KG1 (cell line): ENCODE data around the gene CNKSR2.

Experiments
- DNase-seq: peaks from one replicate; lab custom pipeline; 2025; lab: John Stamatoyannopoulos, UW

The CNKSR2 gene

DNA sequence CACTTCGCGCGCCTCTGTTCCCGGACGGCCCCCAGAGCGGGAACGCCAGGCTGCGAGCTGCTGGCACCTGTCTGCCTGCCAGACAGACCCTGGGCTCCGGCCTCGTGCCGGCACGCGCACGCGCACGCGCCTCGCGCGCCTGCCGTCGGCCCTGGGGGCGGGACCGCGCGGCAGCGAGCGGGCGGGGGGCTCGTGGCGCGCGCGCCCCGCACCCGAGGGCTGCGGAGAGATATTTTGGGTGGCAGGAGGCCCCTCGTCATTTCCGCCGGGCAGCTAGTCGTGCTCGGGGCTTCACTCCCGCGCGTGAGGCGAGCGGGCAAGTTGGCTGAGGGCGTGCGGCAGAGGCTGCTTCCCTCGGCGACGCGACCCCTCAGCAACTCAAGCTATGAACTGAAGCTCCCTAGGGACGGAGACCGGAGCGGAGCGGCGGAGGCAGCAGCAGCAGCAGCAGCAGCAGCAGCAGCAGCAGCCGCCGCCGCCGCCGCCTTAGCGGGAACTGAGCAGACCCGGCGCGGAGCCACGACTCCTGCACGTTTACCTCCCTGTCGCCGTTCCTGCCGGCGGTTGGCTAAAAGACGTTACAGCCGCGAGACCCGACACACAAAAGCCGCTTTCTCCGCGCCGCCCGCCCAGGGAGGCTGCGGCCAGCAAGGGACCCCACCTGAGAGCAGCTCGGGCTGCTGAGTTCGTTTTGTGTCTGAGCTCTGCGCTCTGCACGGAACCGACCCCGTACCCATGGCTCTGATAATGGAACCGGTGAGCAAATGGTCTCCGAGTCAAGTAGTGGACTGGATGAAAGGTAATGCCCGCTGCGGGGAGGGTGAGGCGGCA, at the start of gene CNKSR2:
TSS of gene CNKSR2 (plus strand) at position 256 of the 831 bp plus-strand sequence. CDS start at position 736, 480 bp downstream.
- no peak for DNase-seq

DNA sequence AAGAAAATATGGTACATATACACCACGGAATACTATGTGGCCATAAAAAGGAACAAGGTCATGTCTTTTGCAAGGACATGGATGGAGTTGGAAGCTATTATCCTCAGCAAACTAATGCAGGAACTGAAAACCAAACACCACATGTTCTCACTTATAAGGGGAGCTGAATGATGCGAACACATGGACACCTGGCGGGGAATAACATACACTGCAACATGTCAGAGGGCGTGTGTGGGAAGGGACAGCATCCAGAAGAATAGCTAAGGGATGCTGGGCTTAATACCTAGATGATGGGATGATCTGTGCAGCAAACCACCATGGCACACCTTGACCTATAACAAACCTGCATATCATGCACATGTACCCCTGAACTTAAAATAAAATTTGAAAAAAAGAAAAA, 19.5 kb upstream of the CNKSR2 start:
- no peak for DNase-seq

DNA sequence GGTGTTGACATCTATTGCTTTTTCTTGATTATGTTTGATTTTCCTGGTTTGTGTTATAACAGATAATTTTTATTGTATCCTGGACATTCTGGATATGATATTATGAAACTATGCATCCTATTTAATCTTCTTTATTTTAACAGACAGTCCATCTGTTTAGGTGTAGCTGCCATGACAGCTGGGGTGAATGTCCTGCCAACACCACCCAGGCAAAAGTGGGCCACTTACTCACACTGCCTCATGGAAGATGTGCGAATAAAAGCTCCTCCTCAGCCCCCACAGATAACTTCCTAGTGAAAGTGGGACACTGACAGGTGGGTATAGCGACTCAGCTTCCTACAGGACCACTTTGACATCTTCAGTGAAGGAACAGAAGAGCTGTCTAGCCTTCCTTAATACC, 18.4 kb upstream of the CNKSR2 start:
- no peak for DNase-seq

DNA sequence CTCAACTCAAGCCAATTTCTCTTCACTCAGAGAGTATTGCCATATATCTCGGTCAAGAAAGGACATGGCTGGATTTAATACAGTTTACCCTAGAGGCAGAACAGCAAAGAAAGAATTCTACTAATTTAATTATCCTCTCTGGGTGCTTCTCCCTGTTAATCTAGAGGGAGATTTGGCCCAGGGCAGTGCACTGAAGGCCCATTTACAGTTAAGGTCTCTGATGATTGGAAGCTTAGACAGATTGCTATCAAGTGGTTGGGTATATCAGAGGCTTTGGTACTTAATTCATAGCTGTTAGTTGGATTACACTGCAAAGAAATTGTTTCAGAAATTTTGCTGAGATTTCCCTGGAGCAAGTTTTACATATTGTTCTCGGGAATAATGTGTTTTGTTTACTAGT, 4.6 kb upstream of the CNKSR2 start:
- no peak for DNase-seq

DNA sequence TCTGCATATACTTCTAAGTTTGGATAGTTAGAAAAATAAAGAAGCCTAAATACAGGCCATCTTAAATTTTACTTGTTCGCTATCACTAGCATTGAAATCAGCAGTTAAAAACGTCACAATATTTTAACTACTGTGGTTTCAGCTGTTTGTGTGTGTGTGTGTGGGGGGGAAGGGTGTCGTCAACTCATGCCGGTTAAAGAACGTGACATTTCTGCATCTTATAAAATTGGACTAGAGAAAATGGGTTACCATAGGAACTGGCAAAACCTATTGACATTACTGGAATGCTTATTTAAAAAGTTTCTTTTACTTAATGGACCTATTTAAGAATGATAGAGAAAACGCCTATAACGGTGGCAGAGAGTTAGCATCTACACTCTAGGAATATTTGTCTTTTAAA, 1.2 kb upstream of the CNKSR2 start:
- no peak for DNase-seq

DNA sequence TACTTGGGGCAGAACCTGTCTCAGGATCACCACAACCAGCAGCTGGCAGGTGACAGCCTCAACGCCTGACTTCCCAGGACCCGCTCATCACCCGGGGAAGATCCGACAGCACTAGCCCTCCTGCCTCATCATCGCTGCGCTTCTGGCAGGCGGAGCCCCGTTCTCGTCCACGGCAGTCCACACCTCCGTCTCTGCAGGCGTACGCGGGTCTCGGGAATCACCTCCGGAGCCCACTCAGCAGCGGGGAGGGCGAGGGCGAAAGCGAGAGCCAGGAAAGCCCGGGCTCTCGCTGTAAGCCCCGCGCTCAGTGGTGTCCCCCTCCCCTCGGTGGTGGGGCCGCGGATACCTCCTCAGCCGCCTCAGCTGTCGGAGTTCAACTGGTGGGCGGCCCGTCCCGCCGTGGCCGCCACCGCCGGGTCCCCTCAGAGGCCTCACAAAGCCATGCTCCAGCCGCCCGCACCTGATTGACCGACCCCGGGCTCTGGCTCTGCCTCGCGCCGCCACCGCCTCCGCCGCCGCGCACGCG, 518 bp upstream of the CNKSR2 start:
- DNase-seq = no peak

DNA sequence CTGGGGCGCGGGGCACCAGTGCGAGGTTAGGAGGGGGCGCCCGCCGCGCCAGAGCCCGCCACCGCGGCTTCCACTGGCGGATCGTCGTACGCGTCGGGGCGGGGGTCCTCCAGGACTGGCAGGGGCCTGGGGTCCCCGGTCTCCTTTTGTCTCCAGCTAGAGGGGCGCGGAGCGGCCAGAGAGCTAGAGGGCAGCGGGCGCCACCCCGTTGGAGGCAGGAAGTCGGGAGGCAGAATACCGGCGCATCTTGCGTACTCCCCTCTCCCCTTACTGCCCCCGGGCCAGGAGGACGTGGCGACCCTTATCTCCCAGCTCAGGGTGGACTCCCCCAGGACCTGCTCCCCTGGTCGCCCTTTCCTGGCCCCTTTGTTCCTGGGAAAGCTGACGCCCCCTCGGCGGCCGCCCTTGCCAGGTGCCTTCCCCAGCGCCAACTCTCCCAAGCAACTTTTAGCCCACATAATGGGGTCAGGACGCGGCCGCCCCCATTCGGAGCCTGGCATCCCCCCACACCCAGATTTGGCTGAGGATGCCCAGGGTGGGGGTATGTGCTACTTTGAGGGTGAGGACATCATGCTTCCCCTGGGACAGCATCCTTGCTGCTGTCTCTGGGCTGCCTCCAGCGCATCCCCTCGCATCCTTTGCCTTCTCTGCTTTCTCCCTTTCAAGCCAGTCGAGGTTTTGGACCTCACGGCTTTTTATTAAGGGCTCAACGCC, 933 bp downstream of the CNKSR2 start:
- DNase-seq = no peak

DNA sequence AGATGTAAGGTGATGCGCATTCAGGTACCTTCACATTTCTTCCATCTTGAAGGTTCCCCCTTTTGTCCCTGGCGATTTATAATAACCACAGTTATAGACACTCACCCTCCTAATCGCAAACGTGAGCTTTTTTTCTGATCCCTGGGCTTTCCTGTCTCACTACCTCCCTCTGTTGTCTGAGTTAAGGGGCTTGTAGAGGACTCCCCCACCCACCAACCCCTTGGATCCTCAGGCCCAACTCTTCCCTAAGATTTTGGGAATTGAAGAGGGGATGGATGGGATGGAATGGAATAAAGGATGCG, 1.4 kb downstream of the CNKSR2 start:
- no peak for DNase-seq

DNA sequence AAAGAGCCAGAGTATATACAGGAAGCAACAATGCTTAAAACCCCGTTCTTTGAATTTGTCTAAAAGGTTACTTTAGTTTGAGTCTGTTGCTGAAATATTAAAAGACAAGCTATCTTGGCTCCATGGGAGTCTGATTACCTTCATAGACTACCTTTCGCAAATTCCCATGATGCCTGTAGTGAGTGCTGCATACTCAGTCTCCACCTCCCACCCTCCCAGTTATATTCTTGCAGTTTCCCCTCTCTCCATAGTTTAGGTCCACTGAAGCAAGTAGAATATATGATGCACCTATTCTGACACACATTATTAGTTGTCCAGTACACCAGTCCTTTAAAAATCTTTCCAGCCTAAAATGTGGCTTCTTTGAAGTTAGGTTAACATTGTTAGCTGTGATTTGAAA, 2.4 kb downstream of the CNKSR2 start:
- DNase-seq = no peak

DNA sequence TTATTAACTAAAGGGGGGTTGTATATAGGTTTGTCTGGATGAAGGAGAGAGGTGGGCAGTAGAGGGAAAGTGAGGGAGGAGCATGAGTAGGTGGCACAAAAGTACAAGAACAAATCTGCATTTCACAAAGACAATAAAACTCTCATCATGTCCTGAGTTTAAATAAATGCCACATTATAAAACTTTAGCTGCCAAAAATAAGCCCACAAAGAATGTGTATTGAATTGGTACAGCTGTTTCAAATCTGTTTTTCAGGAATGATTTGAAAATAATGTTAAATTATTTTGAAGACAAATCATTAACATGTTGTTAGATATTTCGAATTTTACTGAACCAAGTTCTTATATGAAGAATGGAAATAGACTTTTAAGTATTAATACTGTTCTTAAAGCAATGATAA, 5.8 kb downstream of the CNKSR2 start:
- DNase-seq = no peak

DNA sequence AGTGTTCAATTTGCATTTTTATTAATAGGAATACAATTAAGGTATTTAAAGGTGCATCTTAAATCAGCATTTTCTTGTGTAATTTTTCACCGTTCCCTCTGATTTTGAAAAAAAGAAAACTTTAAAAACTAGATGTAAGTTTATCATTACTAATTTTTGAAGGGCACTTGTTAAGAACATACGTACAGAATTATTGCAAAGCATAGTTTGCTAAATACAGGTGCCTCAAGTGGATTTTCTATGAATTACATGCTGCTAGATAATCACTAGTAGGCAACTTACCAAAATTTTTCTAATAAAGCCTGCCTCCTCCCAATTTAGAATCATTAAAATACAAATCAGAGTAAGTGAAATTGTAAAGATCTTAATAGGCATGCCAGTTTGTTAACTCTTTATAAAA, 8.5 kb downstream of the CNKSR2 start:
- DNase-seq = no peak

DNA sequence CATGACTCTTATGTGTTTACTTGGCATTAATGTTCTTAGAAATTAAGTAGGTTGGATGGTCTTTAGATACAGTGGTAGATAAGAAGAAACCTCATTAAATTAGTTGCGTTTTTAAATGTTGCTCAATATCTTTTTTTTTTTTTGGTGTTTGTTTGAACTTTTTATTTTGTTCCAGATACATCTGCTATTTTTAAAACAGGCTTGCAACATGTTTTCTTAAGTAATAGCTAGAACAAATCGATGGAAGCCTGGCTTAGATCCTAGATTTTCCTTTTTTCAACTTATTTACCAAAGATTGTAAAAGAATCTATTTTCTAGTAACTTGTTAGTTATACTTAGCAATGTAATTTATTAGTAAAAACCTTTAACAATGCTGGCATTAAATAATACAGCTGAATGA, 9.3 kb downstream of the CNKSR2 start:
- no peak for DNase-seq

DNA sequence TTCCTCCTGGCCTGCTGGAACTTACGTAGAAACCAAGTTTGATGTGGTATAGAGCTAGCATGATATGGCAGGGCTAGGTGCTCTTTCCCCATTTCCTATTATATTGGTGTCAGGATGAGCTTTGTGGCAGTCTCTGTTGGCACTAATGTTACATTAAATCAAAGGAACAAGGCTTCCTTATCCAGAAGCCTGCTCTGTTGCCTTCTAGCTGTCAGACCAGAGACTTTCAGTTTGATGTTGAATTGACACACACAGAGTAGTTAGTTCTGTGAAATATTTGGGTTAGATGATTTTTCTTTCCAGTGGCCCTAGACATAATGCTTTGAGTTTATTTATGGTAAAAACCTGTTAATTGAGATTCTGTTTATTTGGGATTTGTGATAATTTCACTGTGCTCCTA, 10.0 kb downstream of the CNKSR2 start:
- DNase-seq = no peak

DNA sequence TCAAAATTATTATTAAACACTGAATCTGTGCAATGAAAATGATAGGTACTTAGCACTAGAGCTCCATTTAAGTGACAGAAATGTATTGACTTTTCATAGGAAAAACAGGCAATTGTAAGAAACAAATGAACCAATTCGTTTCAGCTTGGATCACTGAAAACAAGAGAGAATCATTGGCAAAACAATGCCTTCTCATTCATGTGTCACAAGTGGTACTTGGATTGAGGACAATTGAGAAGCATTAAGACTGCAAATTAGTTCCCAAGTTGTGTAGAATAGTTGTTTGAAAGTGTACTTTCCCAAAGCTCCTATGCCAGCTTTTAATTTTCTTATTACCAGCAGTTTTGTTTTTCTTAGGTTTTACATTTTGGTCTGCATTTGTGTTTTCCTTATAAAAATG, 20.6 kb downstream of the CNKSR2 start:
- DNase-seq = no peak

DNA sequence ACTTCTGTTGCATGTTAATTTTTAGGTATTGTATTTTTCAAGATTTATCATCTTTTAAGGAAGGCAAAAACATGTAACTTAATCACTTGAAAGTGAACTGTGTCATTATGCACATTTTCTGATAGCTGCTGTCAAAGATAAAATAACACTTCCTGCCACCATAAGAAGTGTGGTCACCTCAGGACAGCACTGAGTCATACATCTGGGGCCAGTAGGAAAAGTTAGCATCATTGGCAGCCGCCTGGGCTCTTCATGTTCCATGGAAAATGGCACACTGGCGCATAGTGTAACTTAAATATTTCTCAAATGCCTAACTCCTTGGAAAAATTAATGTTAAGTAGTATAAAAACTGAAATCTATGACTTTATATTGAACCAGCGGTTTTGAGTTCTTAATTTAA, 24.2 kb downstream of the CNKSR2 start:
- no peak for DNase-seq

DNA sequence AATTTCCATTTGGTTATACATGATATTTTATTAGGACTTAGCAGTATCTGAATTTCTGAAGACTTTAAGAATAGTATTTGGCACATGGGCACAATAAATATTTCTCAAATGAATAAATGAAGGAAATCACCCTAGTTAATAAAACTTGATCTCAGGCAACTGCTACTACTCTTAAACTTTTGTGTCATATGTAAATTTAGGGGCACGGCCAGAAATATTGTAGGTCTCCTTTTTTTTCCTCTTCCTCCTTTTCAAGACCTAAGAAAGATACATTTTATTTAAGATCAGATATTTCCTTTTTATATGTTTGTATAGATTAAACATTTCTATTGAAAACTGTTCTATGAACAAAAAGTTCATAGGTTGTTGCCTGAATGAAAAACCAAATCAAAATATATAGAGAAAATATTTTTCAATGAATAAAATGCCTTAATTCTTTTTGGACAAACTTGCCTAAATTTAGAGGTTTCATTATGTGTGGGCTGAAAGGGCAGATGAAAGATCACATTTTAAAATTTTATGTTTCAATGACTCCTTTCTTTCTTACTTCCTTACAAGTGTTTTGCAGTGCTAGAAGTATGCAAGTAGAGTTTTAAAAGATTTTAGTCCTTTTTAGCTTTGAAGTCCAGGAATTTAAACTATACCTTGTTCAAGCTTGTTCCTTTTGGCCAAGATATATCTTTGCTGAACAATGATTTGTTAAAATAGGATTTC, 26.3 kb downstream of the CNKSR2 start:
- DNase-seq = no peak

DNA sequence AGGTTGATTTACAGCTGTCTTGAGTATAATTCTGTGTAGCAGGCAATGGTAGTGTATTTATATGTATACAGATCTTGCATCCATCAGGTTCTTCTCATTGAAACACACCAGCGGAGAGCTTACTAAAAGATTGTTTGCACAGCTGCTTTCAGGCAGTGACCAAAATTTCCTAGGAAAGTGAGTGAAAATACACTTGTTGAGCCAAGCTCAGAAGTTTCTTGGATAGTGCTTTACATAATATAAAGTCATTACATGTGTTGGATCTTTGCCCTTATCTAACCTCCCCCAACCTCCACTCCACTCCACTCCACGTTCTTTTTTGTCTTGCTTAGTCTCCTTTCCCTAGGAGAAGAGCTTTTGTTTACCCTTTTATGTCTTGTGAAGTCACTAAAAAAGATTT, 34.1 kb downstream of the CNKSR2 start:
- DNase-seq = no peak

DNA sequence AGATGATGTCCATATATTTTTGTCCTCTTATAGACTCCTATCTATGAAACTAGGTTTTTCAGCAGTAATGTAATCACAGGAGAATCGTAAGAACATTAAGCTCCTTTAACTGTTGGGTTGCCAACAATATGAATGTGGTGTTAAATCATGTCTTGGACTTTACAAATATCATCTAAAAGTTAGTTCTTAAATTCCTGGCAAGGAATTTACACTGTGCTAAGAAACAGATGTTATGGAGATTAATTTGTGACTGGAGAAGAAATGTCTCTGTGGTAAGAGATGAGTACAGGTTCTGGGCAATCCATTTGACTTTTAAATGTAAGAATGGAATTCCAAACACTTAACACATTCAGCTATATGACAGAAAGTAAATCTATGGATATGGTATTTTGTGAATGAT, 34.6 kb downstream of the CNKSR2 start:
- no peak for DNase-seq

DNA sequence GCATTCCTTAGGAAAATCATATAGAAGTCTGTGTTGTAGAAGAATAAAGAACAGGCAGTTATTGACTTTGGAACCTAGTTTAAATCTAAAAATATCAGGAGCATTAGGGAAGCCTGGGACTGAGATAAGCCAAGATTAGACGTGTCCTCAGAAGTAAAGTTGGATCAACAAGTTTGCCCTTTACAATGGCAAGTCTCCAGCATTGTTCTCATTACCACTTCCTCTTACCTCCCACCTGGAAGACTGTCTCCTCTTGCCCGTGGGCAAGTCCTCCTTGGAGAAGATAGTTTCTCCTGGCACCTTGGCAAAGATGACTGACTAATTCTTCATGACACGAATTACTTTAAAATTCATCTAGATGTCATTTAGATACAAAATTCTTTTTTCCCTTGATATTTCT, 37.8 kb downstream of the CNKSR2 start:
- DNase-seq = no peak

DNA sequence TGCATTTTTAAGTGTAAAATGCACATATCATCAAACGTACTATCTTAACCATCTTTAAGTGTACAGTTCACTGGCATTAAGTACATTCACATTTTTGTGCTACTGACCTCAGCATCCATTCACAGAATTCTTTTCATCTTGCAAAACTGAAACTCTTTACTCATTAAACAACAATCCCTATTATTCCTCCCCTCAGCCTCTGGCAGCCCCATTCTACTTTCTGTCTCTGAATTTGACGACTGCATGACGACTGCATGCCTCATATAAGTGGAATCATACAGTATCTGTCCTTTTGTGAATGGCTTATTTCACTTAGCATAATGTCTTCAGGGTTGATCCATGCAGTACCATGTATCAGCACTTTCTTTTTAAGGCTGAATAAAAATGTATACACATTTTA, 38.7 kb downstream of the CNKSR2 start:
- DNase-seq = no peak

DNA sequence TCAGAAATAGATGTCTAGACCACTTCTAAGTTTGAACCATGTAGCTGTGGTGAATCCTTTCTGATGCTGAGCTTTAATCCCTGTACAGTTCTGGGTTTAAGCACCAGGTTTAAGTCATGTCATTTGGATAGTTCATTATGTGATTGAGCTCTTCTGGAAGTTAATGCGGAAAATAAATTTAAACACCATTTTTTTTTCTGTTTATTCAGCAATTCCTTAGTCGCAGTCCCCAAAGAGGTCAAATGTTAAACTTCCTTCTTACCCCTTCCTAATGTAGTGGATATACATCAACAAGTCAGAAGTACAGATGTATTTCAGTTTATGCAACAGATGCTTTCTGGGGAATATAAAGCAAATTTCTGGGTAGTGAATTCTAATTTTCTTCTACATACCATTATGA, 52.9 kb downstream of the CNKSR2 start:
- DNase-seq = no peak

DNA sequence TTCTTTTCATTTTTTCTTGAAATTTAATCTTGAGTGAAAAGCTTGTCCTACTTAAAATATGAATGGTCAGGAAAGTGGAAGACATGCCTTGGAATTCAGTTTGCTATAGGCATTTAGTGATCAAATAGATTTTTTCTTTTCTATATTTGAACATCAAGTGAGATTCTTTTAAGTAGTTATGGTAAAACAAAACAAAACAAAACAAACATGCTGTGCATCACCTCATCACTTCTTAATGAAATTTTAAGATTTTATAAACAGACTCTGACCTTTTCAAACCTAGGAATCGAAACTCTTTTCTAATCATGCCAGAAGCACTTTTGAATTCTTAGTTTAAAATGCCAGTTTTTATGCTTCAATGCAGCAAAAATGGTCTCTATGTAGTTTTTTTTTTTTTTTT, 62.8 kb downstream of the CNKSR2 start:
- no peak for DNase-seq

DNA sequence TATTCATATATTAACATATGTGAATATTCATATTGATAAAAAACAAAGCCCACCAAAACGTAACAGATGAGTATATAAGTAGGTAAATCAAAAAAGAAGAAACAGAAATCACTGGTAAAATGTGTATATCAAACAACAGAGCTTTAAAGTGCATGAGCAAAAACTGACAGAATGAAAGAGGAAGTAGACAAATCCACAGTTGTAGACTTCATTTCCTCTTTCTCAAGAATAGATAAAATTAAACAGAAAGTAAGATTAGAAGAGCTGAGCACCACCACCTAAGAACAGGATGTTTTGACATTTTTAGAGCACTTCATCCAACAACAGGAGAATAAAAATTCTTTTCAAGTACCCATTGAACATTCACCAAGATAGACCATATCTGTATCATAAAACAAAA, 64.6 kb downstream of the CNKSR2 start:
- DNase-seq = peak; percentile 3
